HepG2 (cell line): ENCODE results near the gene CRYBA2. TPM values are rescaled to one million over a fixed set of nuclear protein-coding genes. Genes with fewer than 3 reads are reported as not detected.

Experiments
- CEBPG ChIP-seq: IDR thresholded peaks from 2 replicates; pipeline ENCODE4 v1.6.1; 2016
- CTCF ChIP-seq: sonication (generic); formaldehyde crosslinking; IDR thresholded peaks from 2 replicates; pipeline ENCODE4 v1.5.0; 2020; ENCODE audit warnings: mild to moderate bottlenecking, missing genetic modification reagents, moderate library complexity
- FOSL2 ChIP-seq: sonication (generic); formaldehyde crosslinking; IDR thresholded peaks from 2 replicates; pipeline ENCODE4 v1.4.0; 2020; ENCODE audit warnings: missing genetic modification reagents
- FOXC1 ChIP-seq: sonication (generic); formaldehyde crosslinking; IDR thresholded peaks from 2 replicates; pipeline ENCODE4 v1.8.0; 2022; ENCODE audit warnings: mild to moderate bottlenecking, missing genetic modification reagents, borderline replicate concordance
- HCFC1 ChIP-seq: fragments of 150-350 bp; IDR thresholded peaks from 2 replicates; pipeline ENCODE4 v1.6.1; 2014; ENCODE audit warnings: low read depth, low read length
- IRF1 ChIP-seq: sonication (generic); formaldehyde crosslinking; IDR thresholded peaks from 2 replicates; pipeline ENCODE4 v1.4.0; 2020; ENCODE audit warnings: low read depth, mild to moderate bottlenecking, missing genetic modification reagents
- ISL2 ChIP-seq: sonication (generic); formaldehyde crosslinking; IDR thresholded peaks from 2 replicates; pipeline ENCODE4 v1.5.0; 2020; ENCODE audit warnings: missing genetic modification reagents
- KAT8 ChIP-seq: IDR thresholded peaks from 2 replicates; pipeline ENCODE4 v1.6.1; 2016; ENCODE audit warnings: missing genetic modification reagents, missing compliant biosample characterization
- KLF6 ChIP-seq: IDR thresholded peaks from 2 replicates; pipeline ENCODE4 v1.8.0; 2016; ENCODE audit warnings: missing biosample characterization, missing genetic modification reagents
- NCOR1 ChIP-seq: fragments of 200-600 bp; sonication (generic); IDR thresholded peaks from 2 replicates; pipeline ENCODE4 v1.7.0; 2017; ENCODE audit warnings: antibody characterized with exemption, low read length, borderline replicate concordance
- RXRA ChIP-seq: sonication (generic); formaldehyde crosslinking; IDR thresholded peaks from 2 replicates; pipeline ENCODE4 v1.5.1; 2020; ENCODE audit warnings: missing genetic modification reagents
- SAP130 ChIP-seq: IDR thresholded peaks from 2 replicates; pipeline ENCODE4 v1.6.1; 2016; ENCODE audit warnings: low read depth
- SMAD9 ChIP-seq: sonication (generic); formaldehyde crosslinking; IDR thresholded peaks from 2 replicates; pipeline ENCODE4 v1.5.1; 2020; ENCODE audit warnings: mild to moderate bottlenecking, missing genetic modification reagents
- TARDBP ChIP-seq: sonication (generic); formaldehyde crosslinking; IDR thresholded peaks from 2 replicates; pipeline ENCODE4 v1.8.0; 2022; ENCODE audit warnings: mild to moderate bottlenecking, missing genetic modification reagents
- XRCC5 ChIP-seq: fragments of 200-400 bp; formaldehyde crosslinking; optimal IDR thresholded peaks from 2 replicates; pipeline ENCODE3; 2017; ENCODE audit warnings: mild to moderate bottlenecking, low read length
- YEATS2 ChIP-seq: sonication (generic); formaldehyde crosslinking; IDR thresholded peaks from 2 replicates; pipeline ENCODE4 v1.4.0; 2020; ENCODE audit warnings: missing genetic modification reagents, borderline replicate concordance
- ZBTB37 ChIP-seq: sonication (generic); formaldehyde crosslinking; IDR thresholded peaks from 2 replicates; pipeline ENCODE4 v1.4.0; 2020; ENCODE audit warnings: mild to moderate bottlenecking, missing genetic modification reagents
- ZC3H13 ChIP-seq: sonication (generic); formaldehyde crosslinking; IDR thresholded peaks from 2 replicates; pipeline ENCODE4 v1.8.1; 2023; ENCODE audit warnings: mild to moderate bottlenecking, missing genetic modification reagents, moderate library complexity
- ZNF124 ChIP-seq: sonication (generic); formaldehyde crosslinking; IDR thresholded peaks from 2 replicates; pipeline ENCODE4 v1.4.0; 2020; ENCODE audit warnings: missing genetic modification reagents
- ZNF230 ChIP-seq: sonication (generic); formaldehyde crosslinking; IDR thresholded peaks from 2 replicates; pipeline ENCODE4 v1.4.0; 2020; ENCODE audit warnings: mild to moderate bottlenecking, missing genetic modification reagents
- ZNF337 ChIP-seq: sonication (generic); formaldehyde crosslinking; IDR thresholded peaks from 2 replicates; pipeline ENCODE4 v1.5.1; 2020; ENCODE audit warnings: missing genetic modification reagents, low read depth, mild to moderate bottlenecking, borderline replicate concordance
- ZNF350 ChIP-seq: sonication (generic); formaldehyde crosslinking; IDR thresholded peaks from 2 replicates; pipeline ENCODE4 v1.4.0; 2020; ENCODE audit warnings: mild to moderate bottlenecking, low read depth, missing genetic modification reagents, borderline replicate concordance
- ZNF569 ChIP-seq: sonication (generic); formaldehyde crosslinking; IDR thresholded peaks from 2 replicates; pipeline ENCODE4 v1.5.0; 2020; ENCODE audit warnings: mild to moderate bottlenecking, missing genetic modification reagents, moderate library complexity, borderline replicate concordance
- polyA plus RNA-seq, 8 experiments: library from polyadenylated mRNA; depleted of rRNA in 3 of 8; stranded (reverse) in 7 of 8; unstranded in 1 of 8; fragments of >200 nt; fragmentation: Illumina TruSeq in 4 of 8; extraction: Trizol in 4 of 8; gene quantifications; 2 replicates each; pipeline versions ENCODE4 v1.2.1 to v1.2.3, GENCODE V29; 2011 to 2016; ENCODE audit warnings: low read depth in 4 of 8, missing spikeins in 1 of 8, mixed read lengths in 1 of 8; ENCODE audit not compliant: insufficient read depth in 1 of 8
- total RNA-seq, 5 experiments: library from RNA; depleted of rRNA; stranded (reverse); fragments of >200 nt; fragmentation: Illumina TruSeq; extraction: Trizol; gene quantifications; 2 replicates each; pipeline ENCODE4 v1.2.3, GENCODE V29; 2016; ENCODE audit warnings: low read depth in 1 of 5
- TF ChIP-seq, protein P1 (sequence below): sonication (generic); formaldehyde crosslinking; IDR thresholded peaks from 2 replicates; pipeline ENCODE4 v1.5.1; 2020; ENCODE audit warnings: mild to moderate bottlenecking, missing genetic modification reagents, borderline replicate concordance

CRYBA2 gene
- total and polyA plus RNA-seq, 2 of the 13 experiments (the other 11 are each of a cell fraction or from before 2014, with no cell fraction given) = not detected

- TF ChIP-seq, protein P1, sequence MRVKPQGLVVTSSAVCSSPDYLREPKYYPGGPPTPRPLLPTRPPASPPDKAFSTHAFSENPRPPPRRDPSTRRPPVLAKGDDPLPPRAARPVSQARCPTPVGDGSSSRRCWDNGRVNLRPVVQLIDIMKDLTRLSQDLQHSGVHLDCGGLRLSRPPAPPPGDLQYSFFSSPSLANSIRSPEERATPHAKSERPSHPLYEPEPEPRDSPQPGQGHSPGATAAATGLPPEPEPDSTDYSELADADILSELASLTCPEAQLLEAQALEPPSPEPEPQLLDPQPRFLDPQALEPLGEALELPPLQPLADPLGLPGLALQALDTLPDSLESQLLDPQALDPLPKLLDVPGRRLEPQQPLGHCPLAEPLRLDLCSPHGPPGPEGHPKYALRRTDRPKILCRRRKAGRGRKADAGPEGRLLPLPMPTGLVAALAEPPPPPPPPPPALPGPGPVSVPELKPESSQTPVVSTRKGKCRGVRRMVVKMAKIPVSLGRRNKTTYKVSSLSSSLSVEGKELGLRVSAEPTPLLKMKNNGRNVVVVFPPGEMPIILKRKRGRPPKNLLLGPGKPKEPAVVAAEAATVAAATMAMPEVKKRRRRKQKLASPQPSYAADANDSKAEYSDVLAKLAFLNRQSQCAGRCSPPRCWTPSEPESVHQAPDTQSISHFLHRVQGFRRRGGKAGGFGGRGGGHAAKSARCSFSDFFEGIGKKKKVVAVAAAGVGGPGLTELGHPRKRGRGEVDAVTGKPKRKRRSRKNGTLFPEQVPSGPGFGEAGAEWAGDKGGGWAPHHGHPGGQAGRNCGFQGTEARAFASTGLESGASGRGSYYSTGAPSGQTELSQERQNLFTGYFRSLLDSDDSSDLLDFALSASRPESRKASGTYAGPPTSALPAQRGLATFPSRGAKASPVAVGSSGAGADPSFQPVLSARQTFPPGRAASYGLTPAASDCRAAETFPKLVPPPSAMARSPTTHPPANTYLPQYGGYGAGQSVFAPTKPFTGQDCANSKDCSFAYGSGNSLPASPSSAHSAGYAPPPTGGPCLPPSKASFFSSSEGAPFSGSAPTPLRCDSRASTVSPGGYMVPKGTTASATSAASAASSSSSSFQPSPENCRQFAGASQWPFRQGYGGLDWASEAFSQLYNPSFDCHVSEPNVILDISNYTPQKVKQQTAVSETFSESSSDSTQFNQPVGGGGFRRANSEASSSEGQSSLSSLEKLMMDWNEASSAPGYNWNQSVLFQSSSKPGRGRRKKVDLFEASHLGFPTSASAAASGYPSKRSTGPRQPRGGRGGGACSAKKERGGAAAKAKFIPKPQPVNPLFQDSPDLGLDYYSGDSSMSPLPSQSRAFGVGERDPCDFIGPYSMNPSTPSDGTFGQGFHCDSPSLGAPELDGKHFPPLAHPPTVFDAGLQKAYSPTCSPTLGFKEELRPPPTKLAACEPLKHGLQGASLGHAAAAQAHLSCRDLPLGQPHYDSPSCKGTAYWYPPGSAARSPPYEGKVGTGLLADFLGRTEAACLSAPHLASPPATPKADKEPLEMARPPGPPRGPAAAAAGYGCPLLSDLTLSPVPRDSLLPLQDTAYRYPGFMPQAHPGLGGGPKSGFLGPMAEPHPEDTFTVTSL (CRISPR knock-in tag) = no peak
- no peak for TF ChIP-seq FOXC1
- TF ChIP-seq ZNF124 = no peak; the same call in 1 of the 2 replicates
- TF ChIP-seq ZNF350 (CRISPR knock-in tag) = no peak
- no peak for TF ChIP-seq ISL2 (CRISPR knock-in tag)
- TF ChIP-seq ZNF230 (CRISPR knock-in tag) = 0 out of 2 replicates have a peak, but pooled peaks have one; percentile 51
- TF ChIP-seq ZNF569 (CRISPR knock-in tag) = no peak
- peak; percentile 98 for TF ChIP-seq CTCF (CRISPR knock-in tag)
- no peak for TF ChIP-seq TARDBP (CRISPR knock-in tag)
- 0 out of 2 replicates have a peak, but pooled peaks have one; percentile 25 for TF ChIP-seq IRF1 (CRISPR knock-in tag)
- peak; percentile 49; the same call in 1 of the 2 replicates for TF ChIP-seq FOSL2 (CRISPR knock-in tag)
- TF ChIP-seq NCOR1 = no peak
- no peak for TF ChIP-seq ZNF337 (CRISPR knock-in tag)
- no peak for TF ChIP-seq KLF6 (CRISPR knock-in tag)
- TF ChIP-seq SAP130 = 0 out of 2 replicates have a peak, but pooled peaks have one; percentile 17
- TF ChIP-seq XRCC5 = peak; percentile 92
- TF ChIP-seq SMAD9 (CRISPR knock-in tag) = no peak
- no peak for TF ChIP-seq YEATS2 (CRISPR knock-in tag)
- no peak for TF ChIP-seq KAT8
- no peak for TF ChIP-seq ZC3H13 (CRISPR knock-in tag)
- TF ChIP-seq HCFC1 = no peak
- no peak for TF ChIP-seq ZBTB37
- 0 out of 2 replicates have a peak, but pooled peaks have one; percentile 12 for TF ChIP-seq CEBPG (CRISPR knock-in tag)
- TF ChIP-seq RXRA (CRISPR knock-in tag) = no peak
These were observed 36.6 kb upstream of the CRYBA2 start (continued) for GRCh38 chr2:219029829-219030165.
